Activated T-helper 1 cell treated with anti-CD3 and anti-CD28 coated beads, Interleukin-12 subunit alpha, Interleukin-12 subunit beta, Interleukin-2, Interleukin-4 antibody, amounts not matched to agents 30 ng/mL and 10 ng/mL and 1 ng/mL, durations not matched to agents 14 hours and 24 hours and 36 hours (primary cell): ENCODE data around the gene ZP4. TPM values are rescaled to one million over a fixed set of nuclear protein-coding genes. Genes with fewer than 3 reads are reported as not detected.

Experiments used
- DNase-seq: peaks from one replicate; pipeline ENCODE4 v3.0.0; 2021; ENCODE audit warnings: low spot score
- H3K27ac Mint-ChIP-seq: one replicate; pipeline ENCODE4 v1.8.0; 2021; ENCODE audit warnings: mild to moderate bottlenecking, mixed read lengths
- H3K27me3 Mint-ChIP-seq: one replicate; pipeline ENCODE4 v1.8.0; 2022; ENCODE audit warnings: mild to moderate bottlenecking, moderate library complexity, mixed read lengths; ENCODE audit not compliant: insufficient read depth
- H3K36me3 Mint-ChIP-seq: one replicate; pipeline ENCODE4 v1.8.0; 2021; ENCODE audit warnings: low read depth, mixed read lengths
- H3K4me1 Mint-ChIP-seq: one replicate; pipeline ENCODE4 v1.8.0; 2021; ENCODE audit warnings: low read depth, mixed read lengths
- H3K4me3 Mint-ChIP-seq: one replicate; pipeline ENCODE4 v1.8.0; 2021; ENCODE audit warnings: mild to moderate bottlenecking, moderate library complexity, mixed read lengths
- H3K9me3 Mint-ChIP-seq: one replicate; pipeline ENCODE4 v1.8.0; 2021; ENCODE audit warnings: mixed read lengths
- intact Hi-C: fragments of 100-400 bp; cut with micrococcal nuclease; formaldehyde crosslinking; loops from one replicate; pipeline ENCODE4 v1.15.1; 2024
- total RNA-seq: library from RNA; stranded (reverse); gene quantifications from 2 replicates; pipeline ENCODE4 v1.2.3, GENCODE V29; 2022

Gene ZP4, protein sequence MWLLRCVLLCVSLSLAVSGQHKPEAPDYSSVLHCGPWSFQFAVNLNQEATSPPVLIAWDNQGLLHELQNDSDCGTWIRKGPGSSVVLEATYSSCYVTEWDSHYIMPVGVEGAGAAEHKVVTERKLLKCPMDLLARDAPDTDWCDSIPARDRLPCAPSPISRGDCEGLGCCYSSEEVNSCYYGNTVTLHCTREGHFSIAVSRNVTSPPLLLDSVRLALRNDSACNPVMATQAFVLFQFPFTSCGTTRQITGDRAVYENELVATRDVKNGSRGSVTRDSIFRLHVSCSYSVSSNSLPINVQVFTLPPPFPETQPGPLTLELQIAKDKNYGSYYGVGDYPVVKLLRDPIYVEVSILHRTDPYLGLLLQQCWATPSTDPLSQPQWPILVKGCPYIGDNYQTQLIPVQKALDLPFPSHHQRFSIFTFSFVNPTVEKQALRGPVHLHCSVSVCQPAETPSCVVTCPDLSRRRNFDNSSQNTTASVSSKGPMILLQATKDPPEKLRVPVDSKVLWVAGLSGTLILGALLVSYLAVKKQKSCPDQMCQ
- total RNA-seq: not detected in 2 replicates

DNA sequence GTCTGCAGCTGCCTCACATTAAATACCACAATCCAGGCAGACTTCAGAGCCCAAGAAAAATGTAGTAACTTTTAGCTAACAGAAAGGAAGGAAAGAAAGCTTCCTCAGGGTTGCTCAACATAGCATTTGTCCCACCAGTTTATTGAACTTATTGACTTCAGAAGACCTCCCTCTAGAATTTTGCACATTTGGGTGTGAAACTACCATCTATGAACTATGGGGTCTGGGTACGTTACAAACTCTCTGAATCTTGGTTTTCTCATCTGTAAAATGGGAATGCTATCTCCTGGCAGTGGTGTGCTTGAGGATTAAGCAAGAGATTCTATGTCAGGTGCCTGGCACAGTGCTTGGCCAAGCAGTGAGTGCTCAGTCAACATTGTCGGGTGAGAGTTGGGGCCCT, at the start of gene ZP4:
TSS of gene ZP4 (minus strand) at position 101 of the 400 bp plus-strand sequence. CDS start 287 bp downstream, outside the sequence.
- H3K4me1 Mint-ChIP-seq: no peaks in the 10 kb centered on the region
- H3K9me3 Mint-ChIP-seq: peaks cover 7% of the 10 kb centered on the region
- intact Hi-C loops: no loop called here
- no peak within 1 kb of the TSS for H3K4me3 Mint-ChIP-seq
- no peak for DNase-seq
- no peak within 1 kb of the TSS for H3K27ac Mint-ChIP-seq
- H3K27me3 Mint-ChIP-seq: no peaks in the 10 kb centered on the region
- no peaks in the 10 kb centered on the region for H3K36me3 Mint-ChIP-seq

- no peak overlapping the region for H3K4me3 Mint-ChIP-seq
- H3K4me1 Mint-ChIP-seq: no peaks in the 10 kb centered on the region
- H3K9me3 Mint-ChIP-seq: peaks cover 4% of the 10 kb centered on the region
- no peak overlapping the region for H3K27ac Mint-ChIP-seq
- H3K27me3 Mint-ChIP-seq: no peaks in the 10 kb centered on the region
- DNase-seq: no peak
- intact Hi-C loops: no loop called here
- H3K36me3 Mint-ChIP-seq: no peaks in the 10 kb centered on the region
These were observed 47.8 kb upstream of the ZP4 start for GRCh38 chr1:237938553-237938952.

- Mint-ChIP-seq H3K4me3 (no peak overlapping the region), H3K36me3 (no peaks in the 10 kb centered on the region), H3K9me3 (peaks cover 4% of the 10 kb centered on the region), H3K27ac (no peak overlapping the region), H3K4me1 (no peaks in the 10 kb centered on the region), H3K27me3 (no peaks in the 10 kb centered on the region)
- intact Hi-C loops: no loop called here
- DNase-seq: no peak
These were observed 47.3 kb upstream of the ZP4 start for GRCh38 chr1:237938068-237938467.

GRCh38 chr1:237932816-237933215, 42.1 kb upstream of the ZP4 start:
- Mint-ChIP-seq H3K9me3 (peaks cover 5% of the 10 kb centered on the region), H3K27me3 (no peaks in the 10 kb centered on the region), H3K36me3 (no peaks in the 10 kb centered on the region), H3K4me1 (no peaks in the 10 kb centered on the region), H3K4me3 (no peak overlapping the region), H3K27ac (no peak overlapping the region)
- intact Hi-C loops: no loop called here
- no peak for DNase-seq

GRCh38 chr1:237931581-237931980, 40.9 kb upstream of the ZP4 start:
- Mint-ChIP-seq H3K27me3 (no peaks in the 10 kb centered on the region), H3K36me3 (no peaks in the 10 kb centered on the region), H3K27ac (no peak overlapping the region), H3K4me1 (no peaks in the 10 kb centered on the region), H3K9me3 (peaks cover 4% of the 10 kb centered on the region), H3K4me3 (no peak overlapping the region)
- no peak for DNase-seq
- intact Hi-C loops: no loop called here

- Mint-ChIP-seq H3K4me1 (no peaks in the 10 kb centered on the region), H3K4me3 (no peak overlapping the region), H3K36me3 (no peaks in the 10 kb centered on the region), H3K9me3 (peaks cover 4% of the 10 kb centered on the region), H3K27ac (no peak overlapping the region), H3K27me3 (no peaks in the 10 kb centered on the region)
- intact Hi-C loops: no loop called here
- DNase-seq: no peak
These were observed 36.5 kb upstream of the ZP4 start for GRCh38 chr1:237927198-237927597.

GRCh38 chr1:237921306-237921705, 30.6 kb upstream of the ZP4 start:
- intact Hi-C loops: no loop called here
- no peak for DNase-seq
- H3K27ac Mint-ChIP-seq: no peak overlapping the region
- no peaks in the 10 kb centered on the region for H3K4me1 Mint-ChIP-seq
- H3K36me3 Mint-ChIP-seq: no peaks in the 10 kb centered on the region
- no peak overlapping the region for H3K4me3 Mint-ChIP-seq
- no peaks in the 10 kb centered on the region for H3K27me3 Mint-ChIP-seq
- peaks cover 5% of the 10 kb centered on the region for H3K9me3 Mint-ChIP-seq

- no peak for DNase-seq
- intact Hi-C loops: no loop called here
- H3K27ac Mint-ChIP-seq: no peak overlapping the region
- no peak overlapping the region for H3K4me3 Mint-ChIP-seq
- peaks cover 9% of the 10 kb centered on the region for H3K9me3 Mint-ChIP-seq
- H3K4me1 Mint-ChIP-seq: no peaks in the 10 kb centered on the region
- no peaks in the 10 kb centered on the region for H3K27me3 Mint-ChIP-seq
- no peaks in the 10 kb centered on the region for H3K36me3 Mint-ChIP-seq
These were observed 22.6 kb upstream of the ZP4 start for GRCh38 chr1:237913345-237913744.

DNA sequence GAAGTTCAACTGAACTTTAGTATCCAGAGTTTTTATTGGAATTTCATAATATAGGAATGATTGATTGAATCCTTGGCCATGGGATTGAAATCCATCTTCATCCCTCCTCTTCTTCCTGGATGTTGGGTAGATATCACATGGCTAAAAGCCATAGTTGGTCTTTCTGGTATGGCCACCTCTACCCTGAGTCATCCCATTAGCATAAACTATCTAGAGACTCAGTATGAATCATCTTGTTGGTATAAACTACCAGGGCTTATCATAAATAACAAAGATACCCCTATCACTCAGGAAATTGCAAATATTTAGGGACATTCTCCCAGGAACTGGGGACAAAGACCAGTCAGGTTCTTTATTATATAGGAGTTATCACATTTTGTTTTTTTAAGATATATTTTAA, 21.2 kb upstream of the ZP4 start:
- DNase-seq: no peak
- H3K36me3 Mint-ChIP-seq: no peaks in the 10 kb centered on the region
- intact Hi-C loops: no loop called here
- no peak overlapping the region for H3K27ac Mint-ChIP-seq
- no peak overlapping the region for H3K4me3 Mint-ChIP-seq
- H3K4me1 Mint-ChIP-seq: no peaks in the 10 kb centered on the region
- peaks cover 4% of the 10 kb centered on the region for H3K9me3 Mint-ChIP-seq
- H3K27me3 Mint-ChIP-seq: no peaks in the 10 kb centered on the region

DNA sequence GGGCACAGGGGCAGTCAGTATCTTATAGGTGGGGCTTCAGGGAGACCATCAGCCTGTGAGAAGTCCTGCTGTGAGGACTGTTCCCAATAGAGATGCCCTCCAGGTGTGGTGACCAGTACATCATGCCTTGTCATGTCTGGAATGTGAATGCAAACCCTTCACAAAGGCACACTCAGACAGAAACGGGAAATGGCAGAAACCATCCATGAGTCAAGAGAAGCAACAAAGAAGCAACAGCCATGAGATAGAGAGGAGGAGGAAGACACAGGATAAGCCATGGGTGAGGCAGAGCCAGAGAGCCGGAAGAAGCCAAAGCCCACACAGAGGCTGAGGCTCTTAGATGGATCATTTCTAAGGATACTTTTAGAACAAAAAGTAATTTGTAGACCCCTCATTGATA, 20.1 kb upstream of the ZP4 start:
- Mint-ChIP-seq H3K4me3 (no peak overlapping the region), H3K27me3 (no peaks in the 10 kb centered on the region), H3K9me3 (peaks cover 4% of the 10 kb centered on the region), H3K27ac (no peak overlapping the region), H3K4me1 (no peaks in the 10 kb centered on the region), H3K36me3 (no peaks in the 10 kb centered on the region)
- DNase-seq: no peak
- intact Hi-C loops: no loop called here

- Mint-ChIP-seq H3K36me3 (no peaks in the 10 kb centered on the region), H3K9me3 (peaks cover 4% of the 10 kb centered on the region), H3K27ac (no peak overlapping the region), H3K4me1 (no peaks in the 10 kb centered on the region), H3K27me3 (no peaks in the 10 kb centered on the region), H3K4me3 (no peak overlapping the region)
- intact Hi-C loops: no loop called here
- DNase-seq: no peak
These were observed 13.2 kb upstream of the ZP4 start for GRCh38 chr1:237903961-237904360.

DNA sequence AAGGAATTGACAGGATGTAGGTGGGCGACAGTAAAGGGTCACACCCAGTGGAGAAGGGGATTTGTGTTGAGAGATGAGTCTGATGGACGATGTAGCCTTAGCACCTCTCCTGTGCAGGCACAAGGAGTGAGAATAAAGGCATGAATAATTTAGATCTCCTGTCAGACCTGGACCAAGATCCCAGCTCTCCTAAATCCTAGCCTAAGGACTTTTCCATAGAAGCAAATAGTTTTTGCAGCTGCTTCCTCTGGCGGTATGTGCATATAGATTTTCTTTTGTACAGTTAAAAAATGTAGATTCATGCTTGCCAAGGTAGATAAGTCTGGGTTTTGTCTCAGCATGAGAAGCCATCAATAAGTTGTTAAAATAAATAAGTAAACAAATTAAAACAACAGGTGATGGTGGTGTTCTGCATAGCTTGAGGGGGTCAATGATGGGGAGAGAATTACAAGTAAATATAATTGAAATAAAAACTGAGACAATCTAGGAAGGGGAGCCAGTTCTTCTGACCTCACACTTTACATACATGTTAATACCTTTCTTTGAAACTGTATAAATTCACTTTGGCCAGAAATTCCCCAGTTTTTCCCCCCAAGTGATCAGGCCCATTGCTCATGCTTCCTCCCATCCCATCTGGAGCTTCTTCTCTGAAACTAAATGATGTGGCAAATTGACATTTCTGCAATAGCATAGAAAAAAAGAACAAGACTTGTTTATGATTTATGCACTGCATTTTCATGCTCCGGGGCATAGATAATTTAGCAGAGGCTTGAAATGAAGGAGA, 12.4 kb upstream of the ZP4 start:
- intact Hi-C loops: no loop called here
- H3K9me3 Mint-ChIP-seq: peaks cover 4% of the 10 kb centered on the region
- no peak overlapping the region for H3K27ac Mint-ChIP-seq
- H3K27me3 Mint-ChIP-seq: no peaks in the 10 kb centered on the region
- no peaks in the 10 kb centered on the region for H3K36me3 Mint-ChIP-seq
- H3K4me1 Mint-ChIP-seq: no peaks in the 10 kb centered on the region
- H3K4me3 Mint-ChIP-seq: no peak overlapping the region
- no peak for DNase-seq

DNA sequence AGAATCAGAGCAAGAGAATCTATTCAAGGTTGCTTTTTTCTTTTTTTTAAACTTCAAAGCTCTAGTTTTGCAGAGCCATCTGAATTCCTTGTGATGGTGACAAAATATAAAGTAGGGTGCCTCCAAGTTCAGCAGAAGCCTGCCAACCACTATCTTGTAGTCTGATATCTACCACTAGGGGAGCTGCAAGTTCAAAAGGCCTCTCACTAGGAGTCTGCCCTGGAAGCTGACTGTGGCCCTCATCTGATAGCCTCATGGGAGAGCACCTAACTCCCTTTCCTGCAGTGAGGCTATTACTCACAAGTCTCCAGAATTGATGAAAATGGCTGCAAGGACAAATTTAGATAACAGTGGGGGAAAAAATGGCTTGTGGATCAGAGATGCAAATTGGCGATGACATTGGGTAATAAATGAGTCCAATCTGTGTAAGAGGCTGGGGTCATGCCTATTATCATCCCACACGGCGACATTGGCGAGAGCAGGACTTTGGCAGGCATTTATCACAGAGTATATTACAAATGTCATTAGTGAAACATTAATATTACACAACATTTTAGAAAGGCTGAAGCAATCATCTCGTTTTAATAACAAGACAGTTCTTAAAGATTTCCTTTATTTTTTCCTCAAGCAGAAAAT, 10.7 kb upstream of the ZP4 start:
- no peak for DNase-seq
- no peaks in the 10 kb centered on the region for H3K36me3 Mint-ChIP-seq
- intact Hi-C loops: no loop called here
- peaks cover 4% of the 10 kb centered on the region for H3K9me3 Mint-ChIP-seq
- H3K4me1 Mint-ChIP-seq: no peaks in the 10 kb centered on the region
- H3K27me3 Mint-ChIP-seq: no peaks in the 10 kb centered on the region
- no peak overlapping the region for H3K4me3 Mint-ChIP-seq
- no peak overlapping the region for H3K27ac Mint-ChIP-seq
